GM18867 (cell line): ENCODE results near the gene PGK1.
"Not testable (repeated sequence)": the region's sequence is repeated elsewhere in the genome, so short reads cannot be mapped to it uniquely, and the experiment has no call there.

ENCODE experiments used
- ATAC-seq: cut with Tn5 transposase; IDR thresholded peaks from one replicate; pipeline ENCODE4 v1.9.1; 2021; ENCODE audit warnings: mild to moderate bottlenecking, moderate library complexity; ENCODE audit not compliant: unreplicated experiment

Gene PGK1

DNA sequence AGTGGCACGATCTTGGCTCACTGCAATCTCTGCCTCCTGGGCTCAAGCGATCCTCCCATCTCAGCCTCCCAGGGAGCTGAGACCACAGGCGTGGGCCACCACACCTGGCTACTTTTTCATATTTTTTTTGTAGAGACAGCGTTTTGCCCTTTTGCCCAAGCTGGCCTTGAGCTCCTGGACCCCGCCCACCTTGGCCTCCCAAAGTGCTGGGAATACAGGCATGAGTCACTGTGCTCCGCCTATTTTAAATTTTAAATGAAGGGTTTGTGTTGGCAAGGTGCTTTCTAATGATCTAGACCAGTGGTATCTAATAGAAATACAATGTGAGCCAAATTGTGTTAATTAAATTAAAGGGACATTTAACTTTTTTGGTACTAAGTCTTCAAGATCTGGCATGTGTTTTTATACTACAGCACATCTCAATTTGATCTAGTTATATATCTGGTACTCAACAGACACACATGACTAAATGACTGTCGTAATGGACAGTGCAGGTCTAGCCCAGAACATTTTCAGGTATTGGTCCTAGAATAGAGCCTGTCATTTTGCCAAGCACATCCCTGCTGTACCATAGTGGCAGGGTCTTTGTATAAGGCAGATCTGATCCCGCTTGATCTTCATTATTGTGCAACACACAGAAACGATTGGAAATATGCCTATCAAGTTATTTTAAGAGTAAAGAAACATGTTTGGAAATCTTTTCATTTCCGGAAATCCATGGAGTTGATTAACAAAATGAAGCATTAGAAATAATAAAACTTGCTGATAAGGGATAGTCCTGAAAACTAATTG lies 7.3 kb downstream of the PGK1 start:
- no peak for ATAC-seq

GRCh38 chrX:78116365-78116764 lies 12.3 kb downstream of the PGK1 start:
- ATAC-seq: no peak

- ATAC-seq: no peak
These were observed 12.7 kb downstream of the PGK1 start for GRCh38 chrX:78116766-78117165.

- ATAC-seq: no peak
These were observed 14.6 kb downstream of the PGK1 start for GRCh38 chrX:78118628-78119027.

DNA sequence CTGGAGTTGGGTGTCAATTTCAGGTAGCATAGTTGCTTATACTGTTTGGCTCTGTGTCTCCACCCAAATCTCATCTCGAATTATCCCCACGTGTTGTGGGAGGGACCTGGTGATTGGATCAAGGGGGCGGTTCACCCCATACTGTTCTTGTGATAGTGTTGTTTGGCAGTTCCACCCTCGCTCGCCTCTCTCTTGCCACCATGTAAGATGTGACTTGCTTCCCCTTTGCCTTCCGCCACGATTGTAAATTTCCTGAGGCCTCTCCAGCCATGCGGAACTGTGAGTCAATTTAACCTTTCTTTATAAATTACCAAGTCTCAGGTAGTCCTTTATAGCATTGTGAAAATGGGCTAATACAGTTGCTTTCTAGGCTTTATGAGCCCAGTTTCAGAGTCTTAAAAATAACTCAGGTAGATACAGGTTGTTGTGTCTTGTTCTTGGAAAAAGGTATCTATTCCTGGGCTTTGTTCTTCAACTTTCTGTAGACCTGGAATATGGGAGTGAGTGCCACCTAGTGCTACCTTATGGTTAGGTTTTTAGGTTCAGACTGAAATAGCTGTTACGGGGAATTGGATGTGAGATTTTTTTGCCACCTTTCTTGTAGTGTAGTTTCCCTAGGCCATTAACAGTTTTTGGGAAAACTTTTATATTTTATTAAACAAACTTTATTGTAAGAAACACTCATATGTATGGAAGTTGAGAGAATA lies 15.6 kb downstream of the PGK1 start:
- no peak for ATAC-seq

DNA sequence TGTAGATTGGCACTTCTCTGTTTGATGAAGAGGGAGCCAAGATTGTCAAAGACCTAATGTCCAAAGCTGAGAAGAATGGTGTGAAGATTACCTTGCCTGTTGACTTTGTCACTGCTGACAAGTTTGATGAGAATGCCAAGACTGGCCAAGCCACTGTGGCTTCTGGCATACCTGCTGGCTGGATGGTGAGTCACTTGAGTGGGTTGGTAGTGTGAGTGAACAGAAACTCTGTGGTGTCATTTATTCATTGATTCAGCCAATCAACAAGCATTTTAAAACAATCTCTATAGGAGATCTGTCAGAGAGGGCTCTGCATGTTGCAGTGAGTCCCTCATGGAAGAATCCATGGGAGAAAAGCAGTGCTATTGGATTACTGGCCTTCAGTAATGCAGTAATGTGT lies 19.1 kb downstream of the PGK1 start:
- no peak for ATAC-seq

GRCh38 chrX:78124307-78124706 lies 20.3 kb downstream of the PGK1 start:
- ATAC-seq: no peak

DNA sequence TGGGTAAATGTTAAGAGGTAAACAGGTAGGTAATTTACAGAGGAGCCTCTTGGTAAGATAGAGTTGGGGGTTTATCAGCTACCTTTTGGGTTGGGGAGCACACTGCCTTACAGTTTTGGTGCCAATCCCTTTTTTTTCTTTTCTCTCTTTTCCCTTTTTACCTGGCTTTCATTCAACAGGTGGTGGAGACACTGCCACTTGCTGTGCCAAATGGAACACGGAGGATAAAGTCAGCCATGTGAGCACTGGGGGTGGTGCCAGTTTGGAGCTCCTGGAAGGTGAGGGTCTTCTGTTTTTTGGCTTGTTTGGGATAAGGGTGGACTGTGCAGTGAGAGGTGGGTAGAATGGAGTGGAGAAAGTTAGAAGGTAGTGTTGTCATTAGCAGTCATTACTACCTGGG lies 21.1 kb downstream of the PGK1 start:
- no peak for ATAC-seq

- ATAC-seq: not testable (repeated sequence)
These were observed 21.7 kb downstream of the PGK1 start for GRCh38 chrX:78125781-78126180.

- ATAC-seq: no peak
These were observed 25.7 kb downstream of the PGK1 start for GRCh38 chrX:78129714-78130113.

DNA sequence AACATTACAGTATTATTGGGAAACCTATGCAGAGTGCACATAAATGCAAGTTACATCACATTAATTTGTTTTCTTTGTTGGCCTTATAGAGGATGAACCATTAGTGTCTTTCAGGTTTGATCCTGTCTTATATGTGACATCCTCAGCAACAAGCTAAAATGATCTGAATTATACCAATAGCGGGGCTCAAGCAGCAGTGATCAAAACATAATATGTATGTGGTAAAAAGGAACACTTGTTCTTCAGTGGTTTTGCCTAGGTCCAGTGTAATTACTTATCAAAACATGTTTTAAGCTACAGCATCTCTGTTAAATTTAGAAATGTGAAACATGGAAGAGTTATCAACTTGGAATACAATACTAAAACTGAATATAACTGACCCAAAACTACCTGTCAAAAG lies 26.3 kb downstream of the PGK1 start:
- no peak for ATAC-seq

GRCh38 chrX:78131117-78131516 lies 27.1 kb downstream of the PGK1 start:
- ATAC-seq: no peak

GRCh38 chrX:78133238-78133960 lies 29.4 kb downstream of the PGK1 start:
- ATAC-seq: no peak

DNA sequence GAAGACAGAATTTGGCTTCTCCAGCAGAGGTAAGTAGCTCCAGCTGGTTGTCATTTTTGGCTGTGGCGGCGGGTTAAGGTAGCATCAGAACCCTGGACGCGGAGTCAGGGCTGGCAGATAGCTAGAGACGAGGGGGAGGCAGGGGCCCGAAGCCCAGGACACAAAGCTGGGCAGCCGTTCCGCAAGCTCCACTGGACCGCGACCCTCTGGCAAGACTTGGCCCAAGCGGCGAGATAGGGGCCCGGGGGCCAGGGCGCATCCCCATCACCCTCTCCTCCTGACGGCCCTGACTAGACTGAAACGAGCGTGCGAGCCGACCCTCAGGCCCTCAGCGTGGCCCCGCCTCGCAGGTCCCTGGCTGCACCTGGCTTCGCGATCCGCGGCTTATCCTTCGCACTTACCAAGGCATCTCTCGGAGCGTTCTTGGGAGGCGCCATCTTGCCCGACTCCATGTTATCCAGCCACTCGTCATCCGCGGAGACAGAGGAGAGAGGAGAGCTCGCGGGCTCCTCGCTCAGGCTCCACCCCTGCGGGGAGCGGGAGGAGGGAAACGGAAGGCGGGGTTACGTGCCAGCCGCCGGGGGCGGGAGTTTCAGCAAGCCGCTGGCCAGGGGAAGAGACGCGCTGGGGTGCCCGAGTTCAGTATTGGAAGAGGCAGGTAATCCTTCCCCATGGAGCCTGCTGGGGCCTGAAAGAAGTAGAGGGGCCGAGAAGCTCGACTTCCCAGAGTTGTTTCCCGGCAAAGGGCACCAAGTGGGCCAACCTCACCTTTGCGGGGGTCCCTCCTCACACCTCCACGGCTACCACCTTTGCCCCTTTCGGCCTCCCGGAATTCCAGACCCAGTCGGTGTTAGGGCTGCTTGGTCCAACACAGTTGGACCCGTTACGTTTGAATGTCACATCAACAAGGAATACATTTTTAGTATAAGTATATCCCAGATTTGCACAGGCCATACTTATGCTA lies 35.4 kb downstream of the PGK1 start, which contains the start of gene TAF9B:
Gene TAF9B, minus strand, starts transcription at position 491 of the 964 bp plus-strand sequence. Its CDS starts 39 bp downstream, at position 452.
- ATAC-seq: peak; percentile 95

- no peak for ATAC-seq
These were observed 36.2 kb downstream of the PGK1 start for GRCh38 chrX:78140206-78140605.

DNA sequence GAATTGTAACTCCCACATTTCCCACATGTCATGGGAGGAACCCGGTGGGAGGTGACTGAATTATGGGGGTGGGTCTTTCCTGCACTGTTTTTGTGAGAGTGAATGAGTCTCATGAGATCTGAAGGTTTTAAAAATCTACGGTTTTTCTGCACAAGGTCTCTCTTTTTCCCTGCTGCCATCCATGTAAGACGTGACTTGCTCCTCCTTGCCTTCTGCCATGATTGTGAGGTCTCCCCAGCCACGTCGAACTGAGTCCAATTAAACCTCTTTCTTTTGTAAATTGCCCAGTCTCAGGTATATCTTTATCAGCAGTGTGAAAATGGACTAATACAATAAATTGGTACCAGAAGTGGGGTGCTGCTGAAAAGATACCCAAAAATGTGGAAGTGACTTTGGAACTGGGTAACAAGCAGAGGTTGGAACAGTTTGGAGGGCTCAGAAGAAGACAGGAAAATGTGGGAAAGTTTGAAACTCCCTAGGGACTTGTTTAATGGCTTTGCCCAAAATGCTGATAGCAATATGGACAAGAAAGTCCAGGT lies 43.0 kb downstream of the PGK1 start:
- not testable (repeated sequence) for ATAC-seq

GRCh38 chrX:78157373-78157772 lies 53.3 kb downstream of the PGK1 start:
- not testable (repeated sequence) for ATAC-seq

DNA sequence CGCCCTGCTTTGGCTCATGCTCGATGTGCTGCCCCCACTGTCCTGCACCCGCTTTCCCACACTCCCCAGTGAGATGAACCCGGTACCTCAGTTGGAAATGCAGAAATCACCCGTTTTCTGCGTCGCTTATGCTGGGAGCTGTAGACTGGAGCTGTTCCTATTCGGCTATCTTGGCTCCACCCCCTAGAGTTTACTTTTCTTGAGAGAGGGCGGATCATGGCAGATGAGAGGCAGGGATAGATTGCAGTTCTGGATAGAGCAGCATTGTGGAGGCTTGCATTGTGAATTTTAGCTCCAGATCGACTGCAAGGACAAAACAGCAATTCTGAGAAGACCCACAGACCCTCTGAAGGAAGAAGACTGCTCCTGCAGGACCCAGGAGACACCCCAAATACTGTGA lies 53.8 kb downstream of the PGK1 start:
- ATAC-seq: not testable (repeated sequence)

GRCh38 chrX:78160711-78161110 lies 56.7 kb downstream of the PGK1 start:
- ATAC-seq: not testable (repeated sequence)

DNA sequence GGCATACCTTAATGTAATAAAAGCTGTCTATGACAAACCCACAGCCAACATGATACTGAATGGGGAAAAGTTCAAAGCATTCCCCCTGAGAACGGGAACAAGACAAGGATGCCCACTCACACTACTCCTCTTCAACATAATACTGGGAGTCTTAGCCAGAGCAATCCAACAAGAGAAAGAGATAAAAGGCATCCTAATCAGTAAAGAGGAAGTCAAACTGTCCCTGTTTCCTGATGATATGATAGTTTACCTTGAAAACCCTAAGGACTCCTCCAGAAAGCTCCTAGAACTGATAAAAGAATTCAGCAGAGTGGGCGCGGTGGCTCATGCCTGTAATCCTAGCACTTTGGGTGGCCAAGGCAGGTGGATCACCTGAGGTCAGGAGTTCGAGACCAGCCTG lies 59.1 kb downstream of the PGK1 start:
- not testable (repeated sequence) for ATAC-seq
